Measurements from ENCODE around the gene CDH24.
"Not testable (repeated sequence)": the region's sequence is repeated elsewhere in the genome, so short reads cannot be mapped to it uniquely, and the experiment has no call there.

CDH24 gene

GRCh38 chr14:23009939-23010726, 47.2 kb downstream of the CDH24 start, which contains the start of gene C14orf93:
C14orf93 (minus strand) TSS chr14:23010143; CDS start chr14:22999023, 11,120 bp downstream.
- H3K27me3 ChIP-seq (ENCODE audit: control insufficient read depth, insufficient read depth, low read length), result no peaks in the 10 kb centered on the region
- H3K4me3 ChIP-seq (ENCODE audit: low read depth, low read length), result peak within 1 kb of the TSS; percentile 58
- H3K9me3 ChIP-seq (ENCODE audit: control insufficient read depth, insufficient read depth, low read depth, low read length), result no peaks in the 10 kb centered on the region
- H3K9ac ChIP-seq (ENCODE audit: low read length), result peak within 1 kb of the TSS; percentile 62
- no peaks in the 10 kb centered on the region for H3K36me3 ChIP-seq (ENCODE audit: control insufficient read depth, insufficient read depth, low read length)
- H3K4me1 ChIP-seq (ENCODE audit: control insufficient read depth, insufficient read depth, low read length), result peaks cover 15% of the 10 kb centered on the region
- H3K27ac ChIP-seq (ENCODE audit: low read depth, low read length), result no peak within 1 kb of the TSS

- Histone ChIP-seq H3K36me3 (ENCODE audit: control insufficient read depth, insufficient read depth, low read length) (no peaks in the 10 kb centered on the region), H3K27ac (ENCODE audit: low read depth, low read length) (no peak overlapping the region), H3K9ac (ENCODE audit: low read length) (no peak overlapping the region), H3K27me3 (ENCODE audit: control insufficient read depth, insufficient read depth, low read length) (no peaks in the 10 kb centered on the region), H3K4me1 (ENCODE audit: control insufficient read depth, insufficient read depth, low read length) (peaks cover 15% of the 10 kb centered on the region), H3K4me3 (ENCODE audit: low read depth, low read length) (peak overlapping the region; percentile 58), H3K9me3 (ENCODE audit: control insufficient read depth, insufficient read depth, low read depth, low read length) (no peaks in the 10 kb centered on the region)
These were observed 47.8 kb downstream of the CDH24 start for GRCh38 chr14:23009483-23009938.

- no peak overlapping the region for H3K9ac ChIP-seq (ENCODE audit: low read length)
- H3K4me1 ChIP-seq (ENCODE audit: control insufficient read depth, insufficient read depth, low read length), result peaks cover 15% of the 10 kb centered on the region
- H3K27ac ChIP-seq (ENCODE audit: low read depth, low read length), result no peak overlapping the region
- no peaks in the 10 kb centered on the region for H3K27me3 ChIP-seq (ENCODE audit: control insufficient read depth, insufficient read depth, low read length)
- no peak overlapping the region for H3K4me3 ChIP-seq (ENCODE audit: low read depth, low read length)
- no peaks in the 10 kb centered on the region for H3K36me3 ChIP-seq (ENCODE audit: control insufficient read depth, insufficient read depth, low read length)
- H3K9me3 ChIP-seq (ENCODE audit: control insufficient read depth, insufficient read depth, low read depth, low read length), result no peaks in the 10 kb centered on the region
These were observed 48.5 kb downstream of the CDH24 start for GRCh38 chr14:23008831-23009230.

GRCh38 chr14:23006544-23007419, 50.5 kb downstream of the CDH24 start:
- H3K9me3 ChIP-seq (ENCODE audit: control insufficient read depth, insufficient read depth, low read depth, low read length), result no peaks in the 10 kb centered on the region
- H3K27me3 ChIP-seq (ENCODE audit: control insufficient read depth, insufficient read depth, low read length), result no peaks in the 10 kb centered on the region
- H3K4me1 ChIP-seq (ENCODE audit: control insufficient read depth, insufficient read depth, low read length), result peaks cover 15% of the 10 kb centered on the region
- no peaks in the 10 kb centered on the region for H3K36me3 ChIP-seq (ENCODE audit: control insufficient read depth, insufficient read depth, low read length)
- H3K27ac ChIP-seq (ENCODE audit: low read depth, low read length), result peak overlapping the region; percentile 92
- peak overlapping the region; percentile 93 for H3K9ac ChIP-seq (ENCODE audit: low read length)
- H3K4me3 ChIP-seq (ENCODE audit: low read depth, low read length), result peak overlapping the region; percentile 76

GRCh38 chr14:23006188-23006534, 51.2 kb downstream of the CDH24 start:
- Histone ChIP-seq H3K27ac (ENCODE audit: low read depth, low read length) (peak overlapping the region; percentile 92; the same call in 1 of the 2 replicates), H3K36me3 (ENCODE audit: control insufficient read depth, insufficient read depth, low read length) (no peaks in the 10 kb centered on the region), H3K9ac (ENCODE audit: low read length) (peak overlapping the region; percentile 93), H3K27me3 (ENCODE audit: control insufficient read depth, insufficient read depth, low read length) (no peaks in the 10 kb centered on the region), H3K4me1 (ENCODE audit: control insufficient read depth, insufficient read depth, low read length) (peaks cover 15% of the 10 kb centered on the region), H3K4me3 (ENCODE audit: low read depth, low read length) (peak overlapping the region; percentile 76), H3K9me3 (ENCODE audit: control insufficient read depth, insufficient read depth, low read depth, low read length) (no peaks in the 10 kb centered on the region)

GRCh38 chr14:23005451-23006187, 51.7 kb downstream of the CDH24 start:
- no peak overlapping the region for H3K27ac ChIP-seq (ENCODE audit: low read depth, low read length)
- no peak overlapping the region for H3K9ac ChIP-seq (ENCODE audit: low read length)
- peaks cover 15% of the 10 kb centered on the region for H3K4me1 ChIP-seq (ENCODE audit: control insufficient read depth, insufficient read depth, low read length)
- no peaks in the 10 kb centered on the region for H3K36me3 ChIP-seq (ENCODE audit: control insufficient read depth, insufficient read depth, low read length)
- no peaks in the 10 kb centered on the region for H3K27me3 ChIP-seq (ENCODE audit: control insufficient read depth, insufficient read depth, low read length)
- no peaks in the 10 kb centered on the region for H3K9me3 ChIP-seq (ENCODE audit: control insufficient read depth, insufficient read depth, low read depth, low read length)
- H3K4me3 ChIP-seq (ENCODE audit: low read depth, low read length), result peak overlapping the region; percentile 76; the same call in 1 of the 2 replicates

GRCh38 chr14:23004274-23004673, 53.0 kb downstream of the CDH24 start:
- not testable (repeated sequence) for H3K27me3 ChIP-seq (ENCODE audit: control insufficient read depth, insufficient read depth, low read length); H3K4me3 ChIP-seq (ENCODE audit: low read depth, low read length); H3K27ac ChIP-seq (ENCODE audit: low read depth, low read length); H3K9me3 ChIP-seq (ENCODE audit: control insufficient read depth, insufficient read depth, low read depth, low read length); H3K36me3 ChIP-seq (ENCODE audit: control insufficient read depth, insufficient read depth, low read length); H3K9ac ChIP-seq (ENCODE audit: low read length)
- H3K4me1 ChIP-seq (ENCODE audit: control insufficient read depth, insufficient read depth, low read length), result peaks cover 10% of the 10 kb centered on the region

- Histone ChIP-seq H3K27ac (ENCODE audit: low read depth, low read length) (no peak overlapping the region), H3K9me3 (ENCODE audit: control insufficient read depth, insufficient read depth, low read depth, low read length) (no peaks in the 10 kb centered on the region), H3K27me3 (ENCODE audit: control insufficient read depth, insufficient read depth, low read length) (no peaks in the 10 kb centered on the region), H3K36me3 (ENCODE audit: control insufficient read depth, insufficient read depth, low read length) (no peaks in the 10 kb centered on the region), H3K4me1 (ENCODE audit: control insufficient read depth, insufficient read depth, low read length) (peaks cover 10% of the 10 kb centered on the region), H3K9ac (ENCODE audit: low read length) (no peak overlapping the region), H3K4me3 (ENCODE audit: low read depth, low read length) (no peak overlapping the region)
These were observed 54.7 kb downstream of the CDH24 start for GRCh38 chr14:23002592-23002991.

GRCh38 chr14:23000860-23001259, 56.5 kb downstream of the CDH24 start:
- Histone ChIP-seq H3K4me1 (ENCODE audit: control insufficient read depth, insufficient read depth, low read length) (peaks cover 2% of the 10 kb centered on the region; the same call in 1 of the 2 replicates), H3K4me3 (ENCODE audit: low read depth, low read length) (no peak overlapping the region), H3K27ac (ENCODE audit: low read depth, low read length) (no peak overlapping the region), H3K9ac (ENCODE audit: low read length) (no peak overlapping the region), H3K27me3 (ENCODE audit: control insufficient read depth, insufficient read depth, low read length) (no peaks in the 10 kb centered on the region), H3K36me3 (ENCODE audit: control insufficient read depth, insufficient read depth, low read length) (no peaks in the 10 kb centered on the region), H3K9me3 (ENCODE audit: control insufficient read depth, insufficient read depth, low read depth, low read length) (no peaks in the 10 kb centered on the region)

GRCh38 chr14:22998329-22999012, 58.8 kb downstream of the CDH24 start:
- H3K9ac ChIP-seq (ENCODE audit: low read length), result no peak overlapping the region
- H3K27me3 ChIP-seq (ENCODE audit: control insufficient read depth, insufficient read depth, low read length), result no peaks in the 10 kb centered on the region
- peaks cover 5% of the 10 kb centered on the region; the same call in 1 of the 2 replicates for H3K4me1 ChIP-seq (ENCODE audit: control insufficient read depth, insufficient read depth, low read length)
- H3K4me3 ChIP-seq (ENCODE audit: low read depth, low read length), result no peak overlapping the region
- H3K27ac ChIP-seq (ENCODE audit: low read depth, low read length), result no peak overlapping the region
- no peaks in the 10 kb centered on the region for H3K36me3 ChIP-seq (ENCODE audit: control insufficient read depth, insufficient read depth, low read length)
- no peaks in the 10 kb centered on the region for H3K9me3 ChIP-seq (ENCODE audit: control insufficient read depth, insufficient read depth, low read depth, low read length)
